GM19467 (cell line): Measurements from ENCODE around the gene C12orf76.

Experiments
- ATAC-seq: cut with Tn5 transposase; IDR thresholded peaks from one replicate; pipeline ENCODE4 v1.9.1; 2021; ENCODE audit warnings: mild to moderate bottlenecking, moderate library complexity; ENCODE audit not compliant: unreplicated experiment

The C12orf76 gene

DNA sequence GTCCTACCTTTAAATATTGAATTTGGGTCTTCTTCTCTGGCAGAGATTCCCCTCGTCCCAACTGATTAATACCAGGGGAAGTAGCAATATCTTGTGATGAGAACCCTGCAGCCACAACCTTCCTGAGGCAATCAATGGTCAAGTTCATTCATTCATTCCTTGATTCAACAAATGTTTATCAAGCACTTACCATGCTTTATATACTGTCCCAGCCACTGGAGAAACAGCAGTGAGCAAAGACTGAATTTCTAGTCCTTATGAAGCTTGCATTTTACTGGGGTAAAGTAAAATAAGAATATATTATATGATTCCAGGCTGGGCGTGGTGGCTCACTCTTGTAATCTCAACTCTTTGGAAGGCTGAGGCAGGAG is 51.9 kb downstream of the C12orf76 start:
- ATAC-seq: no peak

DNA sequence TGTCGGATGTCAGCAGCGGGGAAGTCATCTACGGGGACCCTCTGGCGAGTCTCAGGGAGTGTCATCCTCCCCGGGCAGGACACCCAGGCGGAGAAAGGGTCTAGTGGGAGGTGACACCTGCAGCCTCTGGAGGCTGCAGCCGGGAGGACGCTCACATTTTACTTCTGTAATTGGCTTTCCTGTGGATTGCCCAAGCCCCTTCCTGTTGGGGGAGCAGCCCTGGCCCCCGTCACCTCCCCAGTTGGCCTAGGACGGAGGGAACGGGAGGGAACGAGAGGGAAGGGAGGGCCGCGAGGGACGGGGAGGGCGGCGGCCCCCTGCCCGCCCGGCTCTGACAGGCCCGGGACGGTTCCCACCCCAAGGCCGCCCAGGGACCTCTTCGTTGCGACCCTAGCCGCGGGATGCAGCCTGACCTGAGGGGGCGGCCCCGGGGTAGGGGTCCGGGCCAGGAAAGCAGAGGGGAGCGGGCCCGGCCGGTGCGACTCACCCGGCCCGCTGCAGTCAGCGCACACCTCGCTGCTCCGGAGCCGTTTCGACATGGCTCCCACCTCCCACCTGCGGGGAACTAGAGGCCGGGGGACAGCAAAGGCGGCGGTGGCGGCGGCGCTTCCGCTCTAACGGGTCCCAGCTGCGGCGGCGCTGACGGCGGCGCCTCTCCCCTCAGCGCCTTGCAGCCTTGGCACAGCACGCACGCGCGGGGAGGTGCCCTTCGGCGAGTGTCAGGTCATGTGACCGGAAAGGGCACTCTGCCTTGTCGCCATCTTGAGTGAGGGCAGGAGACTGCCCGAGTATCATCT is 52.4 kb downstream of the C12orf76 start, which contains the start of gene GIT2:
Gene GIT2 (minus strand): TSS at position 683 of the 797 bp plus-strand sequence. CDS start 144 bp downstream, at position 539.
- peak; percentile 63 for ATAC-seq

DNA sequence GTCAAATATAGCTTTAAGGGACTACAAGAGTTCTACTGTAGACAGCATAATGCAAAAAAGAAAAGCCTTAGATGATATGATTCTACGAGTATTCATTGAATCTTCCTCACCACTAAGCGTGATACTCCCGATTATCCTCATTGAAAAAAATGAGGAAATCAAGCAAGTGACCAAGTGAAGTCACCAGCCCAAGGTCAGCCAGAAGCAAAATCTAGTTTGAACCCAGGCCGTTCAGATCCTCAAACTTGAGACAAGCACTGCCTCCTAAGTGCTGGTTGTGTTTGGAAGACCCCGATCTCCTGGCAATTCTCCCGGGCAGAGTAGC is 53.0 kb downstream of the C12orf76 start:
- ATAC-seq: no peak

DNA sequence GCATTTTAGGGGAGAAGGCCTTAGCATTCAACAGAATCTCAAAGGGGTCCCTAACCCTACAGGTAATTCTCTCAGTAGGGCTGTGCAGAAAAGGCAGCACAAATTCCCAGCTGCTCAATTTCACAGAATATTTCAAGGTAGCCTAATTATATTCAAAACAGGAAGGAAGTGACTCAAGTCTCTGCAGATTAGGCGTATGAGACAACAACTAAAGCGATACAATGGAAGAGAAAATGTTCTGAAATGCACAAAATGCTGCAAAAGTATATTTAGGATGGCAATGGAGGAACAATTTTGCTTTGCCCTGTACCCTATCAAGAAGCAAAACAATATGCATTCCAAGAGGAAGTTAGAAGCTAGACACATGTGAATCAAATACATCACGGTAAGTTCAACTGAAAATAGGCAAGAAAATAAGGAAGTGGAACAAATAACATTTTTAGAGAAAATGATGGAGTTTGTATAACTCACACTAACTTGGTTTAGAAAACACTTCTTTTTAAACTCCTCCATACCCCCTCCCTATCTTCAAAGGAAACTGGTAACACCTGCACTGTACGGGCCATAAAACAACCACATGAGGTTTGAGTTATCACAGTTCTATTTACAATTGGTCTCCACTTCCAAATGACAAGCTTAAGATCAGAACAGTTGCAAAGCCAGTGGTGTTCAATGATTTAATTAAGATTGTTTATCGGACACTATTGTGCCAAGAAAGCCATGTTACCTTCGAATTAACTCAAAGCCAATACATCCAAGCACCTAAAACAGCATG is 53.7 kb downstream of the C12orf76 start:
- ATAC-seq: no peak

DNA sequence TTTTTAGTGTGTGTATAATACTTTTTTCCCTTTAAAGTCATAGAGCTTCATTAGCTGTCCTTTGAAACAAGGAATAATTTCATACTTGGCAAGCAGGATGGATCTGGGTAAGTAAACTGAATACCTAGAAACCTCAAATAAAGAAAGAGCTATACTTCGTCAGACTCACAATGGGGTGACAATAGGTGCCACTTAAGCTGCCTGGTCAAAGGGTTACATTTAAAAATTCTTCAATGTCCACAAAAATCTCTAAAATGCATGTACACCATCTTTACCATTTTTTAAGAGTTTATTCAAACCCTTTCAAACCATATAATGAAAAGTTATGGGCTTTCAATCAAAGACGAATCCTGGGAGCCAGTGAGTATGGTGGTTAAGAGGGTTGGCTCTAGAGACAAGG is 55.2 kb downstream of the C12orf76 start:
- no peak for ATAC-seq

DNA sequence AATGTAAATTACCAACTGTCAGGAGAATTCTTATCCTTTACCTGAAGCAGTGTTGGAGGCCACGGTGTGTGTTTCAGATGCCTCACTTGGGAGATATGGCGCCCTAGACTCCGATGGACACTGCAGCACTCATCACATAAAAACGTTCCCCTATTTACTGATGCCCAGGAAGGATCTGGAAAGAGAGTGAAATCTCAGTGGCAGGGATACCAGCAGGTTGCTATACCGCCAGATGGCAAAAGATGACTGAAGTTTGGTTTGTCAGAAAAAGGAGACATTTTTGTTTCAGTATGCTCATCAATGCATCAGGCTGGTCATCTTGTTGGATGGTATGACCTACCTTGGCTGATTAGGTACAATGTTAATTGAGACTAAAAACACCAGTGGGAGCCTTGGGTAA is 56.7 kb downstream of the C12orf76 start:
- no peak for ATAC-seq
